PC-9 (cell line): ENCODE data around the gene CHST11. TPM values are rescaled to one million over a fixed set of nuclear protein-coding genes. Genes with fewer than 3 reads are reported as not detected.

Experiments used
- BruUV-seq: library from RNA; stranded (reverse); fragments of 400-500 nt; replicated peaks from 2 replicates; lab custom pipeline; 2021; lab: Mats Ljungman, UMichigan
- CTCF ChIA-PET: fragments of 300-600 bp; sonication (Branson Sonifier 250); formaldehyde crosslinking; loops from one replicate; lab custom pipeline; 2022; ENCODE audit warnings: antibody characterized with exemption; lab: Charles Lee
- POLR2A ChIA-PET: fragments of 300-600 bp; sonication (Branson Sonifier 250); formaldehyde crosslinking; loops from one replicate; lab custom pipeline; 2022; ENCODE audit warnings: antibody characterized with exemption; ENCODE audit not compliant: unreplicated experiment; lab: Charles Lee
- DNase-seq, 2 experiments: peaks; one replicate each; pipeline versions ENCODE4 v3.0.0 to v3.0.0-alpha.2; 2015 to 2022; ENCODE audit warnings: mixed read lengths in 1 of 2
- H2AFZ ChIP-seq: fragments of 200-600 bp; sonication (generic); 2 replicates; pipeline ENCODE4 v1.8.1; 2017; ENCODE audit warnings: antibody characterized with exemption
- H3F3A ChIP-seq: fragments of 200-600 bp; sonication (generic); 2 replicates; pipeline ENCODE4 v1.8.1; 2017; ENCODE audit warnings: antibody characterized with exemption, mild to moderate bottlenecking, low read depth; ENCODE audit not compliant: insufficient read depth
- H3K27ac ChIP-seq: fragments of 200-600 bp; sonication (generic); 2 replicates; pipeline ENCODE4 v1.6.1; 2016; ENCODE audit warnings: mixed run types
- H3K27me3 ChIP-seq: fragments of 200-600 bp; sonication (generic); 2 replicates; pipeline ENCODE4 v1.6.1; 2016; ENCODE audit warnings: low read depth, mixed run types; ENCODE audit not compliant: insufficient read depth
- H3K36me3 ChIP-seq: fragments of 200-600 bp; sonication (generic); 2 replicates; pipeline ENCODE4 v1.6.1; 2016; ENCODE audit warnings: low read depth, mixed run types
- H3K4me1 ChIP-seq: fragments of 200-600 bp; sonication (generic); replicated peaks from 2 replicates; pipeline ENCODE4 v1.6.1; 2016; ENCODE audit warnings: mixed run types; ENCODE audit not compliant: insufficient read depth
- H3K4me2 ChIP-seq: fragments of 200-600 bp; sonication (generic); 2 replicates; pipeline ENCODE4 v1.6.1; 2017; ENCODE audit warnings: mixed run types
- H3K4me3 ChIP-seq: fragments of 200-600 bp; sonication (generic); 2 replicates; pipeline ENCODE4 v1.6.1; 2016; ENCODE audit warnings: mixed run types
- H3K79me2 ChIP-seq: fragments of 200-600 bp; sonication (generic); 2 replicates; pipeline ENCODE4 v1.6.1; 2017; ENCODE audit warnings: low read depth, mixed run types
- H3K9me2 ChIP-seq: fragments of 200-600 bp; sonication (generic); 2 replicates; pipeline ENCODE4 v1.8.1; 2017; ENCODE audit warnings: mild to moderate bottlenecking; ENCODE audit not compliant: insufficient read depth
- H3K9me3 ChIP-seq: fragments of 200-600 bp; sonication (generic); 2 replicates; pipeline ENCODE4 v1.8.1; 2016; ENCODE audit warnings: low read depth; ENCODE audit not compliant: insufficient read depth
- H4K20me1 ChIP-seq: fragments of 200-600 bp; sonication (generic); 2 replicates; pipeline ENCODE4 v1.8.1; 2017; ENCODE audit not compliant: insufficient read depth
- CTCF ChIP-seq: fragments of 200-600 bp; sonication (generic); conservative IDR thresholded peaks from 2 replicates; pipeline ENCODE4 v1.6.1; 2017; ENCODE audit warnings: mixed run types, antibody characterized with exemption, mild to moderate bottlenecking, moderate library complexity
- EZH2 ChIP-seq: fragments of 200-600 bp; sonication (generic); IDR thresholded peaks from 2 replicates; pipeline ENCODE4 v1.8.0; 2017; ENCODE audit warnings: antibody characterized with exemption, low read depth
- intact Hi-C: fragments of 100-400 bp; cut with micrococcal nuclease; formaldehyde crosslinking; loops from one replicate; pipeline ENCODE4 v1.10.0; 2022; ENCODE audit not compliant: unreplicated experiment
- total RNA-seq: library from RNA; stranded (reverse); gene quantifications from 2 replicates; pipeline ENCODE4 v1.2.3, GENCODE V29; 2021

Gene CHST11
- total RNA-seq, 1 experiment from 2014 or later, result 39.9 TPM

- TF ChIP-seq CTCF (no peak), EZH2 (no peak)
- Histone ChIP-seq H3K4me1 (peaks cover 22% of the 10 kb centered on the region), H2AFZ (no peak overlapping the region), H3K27ac (peak overlapping the region; percentile 76), H3K36me3 (no peaks in the 10 kb centered on the region; the same call in 1 of the 2 replicates), H3K9me2 (no peaks in the 10 kb centered on the region), H3K4me2 (no peak overlapping the region), H3K79me2 (peaks cover 62% of the 10 kb centered on the region), H3F3A (peaks cover 31% of the 10 kb centered on the region), H3K9me3 (no peaks in the 10 kb centered on the region), H3K4me3 (no peak overlapping the region), H4K20me1 (peaks cover 10% of the 10 kb centered on the region), H3K27me3 (no peaks in the 10 kb centered on the region)
- intact Hi-C loops, result no loop called here
- no TSS peak for BruUV-seq
- POLR2A ChIA-PET, result interaction anchor here (0.7 kb wide), 1 partner anchor 378 kb away, joined by 5 read pairs; no protein-coding TSS in a partner anchor
- CTCF ChIA-PET, result no interaction called here
- DNase-seq, result no peak
Measured at GRCh38 chr12:104748790-104749189, 292.0 kb downstream of the CHST11 start.

- H3K9me3 ChIP-seq, result no peaks in the 10 kb centered on the region
- H3K4me2 ChIP-seq, result peak overlapping the region; percentile 21; the same call in 1 of the 2 replicates
- no peak overlapping the region for H3K4me3 ChIP-seq
- peaks cover 62% of the 10 kb centered on the region for H3K79me2 ChIP-seq
- H3K27ac ChIP-seq, result peak overlapping the region; percentile 76
- TF ChIP-seq CTCF (no peak), EZH2 (no peak)
- H4K20me1 ChIP-seq, result peaks cover 7% of the 10 kb centered on the region; the same call in 1 of the 2 replicates
- H3K4me1 ChIP-seq, result peaks cover 22% of the 10 kb centered on the region
- no peaks in the 10 kb centered on the region; the same call in 1 of the 2 replicates for H3K36me3 ChIP-seq
- intact Hi-C loops, result no loop called here
- BruUV-seq, result no TSS peak
- POLR2A ChIA-PET, result interaction anchor here (0.6 to 0.7 kb wide), 4 partner anchors 14 to 469 kb away, joined by 5 to 23 read pairs (median 6); no protein-coding TSS in a partner anchor
- no peaks in the 10 kb centered on the region for H3K9me2 ChIP-seq
- no peak for DNase-seq
- H3K27me3 ChIP-seq, result no peaks in the 10 kb centered on the region
- CTCF ChIA-PET, result no interaction called here
- H3F3A ChIP-seq, result peaks cover 27% of the 10 kb centered on the region
- no peak overlapping the region for H2AFZ ChIP-seq
Measured at GRCh38 chr12:104749545-104749944, 292.8 kb downstream of the CHST11 start.

- H3K36me3 ChIP-seq, result no peaks in the 10 kb centered on the region; the same call in 1 of the 2 replicates
- BruUV-seq, result no TSS peak
- H4K20me1 ChIP-seq, result peaks cover 6% of the 10 kb centered on the region; the same call in 1 of the 2 replicates
- peaks cover 27% of the 10 kb centered on the region for H3F3A ChIP-seq
- intact Hi-C loops, result loop anchor here (5.0 kb wide), 1 partner anchor 163 kb away; no protein-coding TSS in a partner anchor
- H3K9me3 ChIP-seq, result no peaks in the 10 kb centered on the region
- TF ChIP-seq CTCF, result no peak
- TF ChIP-seq EZH2, result no peak
- peaks cover 22% of the 10 kb centered on the region for H3K4me1 ChIP-seq
- peak overlapping the region; percentile 76 for H3K27ac ChIP-seq
- no peaks in the 10 kb centered on the region for H3K9me2 ChIP-seq
- ChIA-PET CTCF (interaction anchor here (0.7 kb wide), 1 partner anchor 253 kb away, joined by 14 read pairs; no protein-coding TSS in a partner anchor), POLR2A (interaction anchor here (0.6 to 0.7 kb wide), 3 partner anchors 13 to 469 kb away, joined by 6 to 23 read pairs (median 7); no protein-coding TSS in a partner anchor)
- peak overlapping the region; percentile 21; the same call in 1 of the 2 replicates for H3K4me2 ChIP-seq
- no peak overlapping the region for H3K4me3 ChIP-seq
- H3K27me3 ChIP-seq, result no peaks in the 10 kb centered on the region
- peaks cover 67% of the 10 kb centered on the region for H3K79me2 ChIP-seq
- H2AFZ ChIP-seq, result no peak overlapping the region
- peak; percentile 44 to 84 for DNase-seq
Measured at GRCh38 chr12:104750061-104750460, 293.3 kb downstream of the CHST11 start.
